ENCODE results near the gene COL4A5. TPM values are rescaled to one million over a fixed set of nuclear protein-coding genes. Genes with fewer than 3 reads are reported as not detected.
A peak's percentile ranks its signal among the peaks of the same experiment; 100 is the strongest.

Gene COL4A5
- total RNA-seq, 1 experiment from 2014 or later: 138 TPM

GRCh38 chrX:108699368-108699767 is 259.7 kb downstream of the COL4A5 start:
- Mint-ChIP-seq H3K27me3 (ENCODE audit: insufficient read depth, unreplicated experiment) (peaks cover 68% of the 10 kb centered on the region), H3K27ac (ENCODE audit: low read depth, unreplicated experiment) (no peak overlapping the region), H3K4me3 (ENCODE audit: unreplicated experiment) (no peak overlapping the region), H3K4me1 (ENCODE audit: insufficient read depth, unreplicated experiment) (no peaks in the 10 kb centered on the region), H3K36me3 (ENCODE audit: insufficient read depth, unreplicated experiment) (peaks cover 38% of the 10 kb centered on the region), H3K9me3 (ENCODE audit: unreplicated experiment) (no peaks in the 10 kb centered on the region)
- ChIA-PET POLR2A (interaction anchor here (0.6 to 2.8 kb wide), 5 partner anchors 25 to 685 kb away, joined by 3 to 12 read pairs (median 3); no protein-coding TSS in a partner anchor), CTCF (interaction anchor here (0.5 to 3.7 kb wide), 20 partner anchors 13 to 1192 kb away, joined by 3 to 47 read pairs (median 4); no protein-coding TSS in a partner anchor)
- BruUV-seq (replicated peaks): no TSS peak
- peak; percentile 53 for DNase-seq (ENCODE audit: unreplicated experiment)
- intact Hi-C loops (cut with micrococcal nuclease): loop anchor here (2.0 to 5.0 kb wide), 3 partner anchors 685 to 933 kb away; no protein-coding TSS in a partner anchor
- TF ChIP-seq, protein P1, sequence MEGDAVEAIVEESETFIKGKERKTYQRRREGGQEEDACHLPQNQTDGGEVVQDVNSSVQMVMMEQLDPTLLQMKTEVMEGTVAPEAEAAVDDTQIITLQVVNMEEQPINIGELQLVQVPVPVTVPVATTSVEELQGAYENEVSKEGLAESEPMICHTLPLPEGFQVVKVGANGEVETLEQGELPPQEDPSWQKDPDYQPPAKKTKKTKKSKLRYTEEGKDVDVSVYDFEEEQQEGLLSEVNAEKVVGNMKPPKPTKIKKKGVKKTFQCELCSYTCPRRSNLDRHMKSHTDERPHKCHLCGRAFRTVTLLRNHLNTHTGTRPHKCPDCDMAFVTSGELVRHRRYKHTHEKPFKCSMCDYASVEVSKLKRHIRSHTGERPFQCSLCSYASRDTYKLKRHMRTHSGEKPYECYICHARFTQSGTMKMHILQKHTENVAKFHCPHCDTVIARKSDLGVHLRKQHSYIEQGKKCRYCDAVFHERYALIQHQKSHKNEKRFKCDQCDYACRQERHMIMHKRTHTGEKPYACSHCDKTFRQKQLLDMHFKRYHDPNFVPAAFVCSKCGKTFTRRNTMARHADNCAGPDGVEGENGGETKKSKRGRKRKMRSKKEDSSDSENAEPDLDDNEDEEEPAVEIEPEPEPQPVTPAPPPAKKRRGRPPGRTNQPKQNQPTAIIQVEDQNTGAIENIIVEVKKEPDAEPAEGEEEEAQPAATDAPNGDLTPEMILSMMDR (IDR thresholded peaks at IDR 0.05; ENCODE audit: unreplicated experiment): peak; percentile 42

DNA sequence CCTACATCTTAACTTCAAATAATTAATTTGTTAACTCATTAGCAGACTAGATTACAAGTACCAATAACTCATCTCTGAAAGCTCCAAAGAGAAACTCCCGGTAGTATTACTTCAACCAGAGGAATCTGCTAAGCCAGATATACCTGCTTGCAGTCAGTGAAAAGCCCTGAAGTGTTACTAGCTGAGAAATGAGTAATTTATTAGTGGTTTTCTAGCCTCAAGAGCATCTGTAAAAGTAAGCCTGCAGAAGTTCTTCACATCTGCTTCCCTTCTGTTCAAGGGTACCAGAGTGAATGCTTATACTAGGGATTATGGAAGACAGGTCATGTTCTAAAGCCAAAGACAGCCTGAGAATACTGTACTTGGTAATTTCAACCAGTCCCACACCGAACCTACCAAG is 262.0 kb downstream of the COL4A5 start:
- ChIA-PET POLR2A (no interaction called here), CTCF (no interaction called here)
- peaks cover 70% of the 10 kb centered on the region for H3K27me3 Mint-ChIP-seq (ENCODE audit: insufficient read depth, unreplicated experiment)
- no peak for DNase-seq (ENCODE audit: unreplicated experiment)
- BruUV-seq (replicated peaks): no TSS peak
- H3K36me3 Mint-ChIP-seq (ENCODE audit: insufficient read depth, unreplicated experiment): peaks cover 31% of the 10 kb centered on the region
- no peak overlapping the region for H3K4me3 Mint-ChIP-seq (ENCODE audit: unreplicated experiment)
- TF ChIP-seq, protein P1 (IDR thresholded peaks at IDR 0.05; ENCODE audit: unreplicated experiment): no peak
- intact Hi-C loops (cut with micrococcal nuclease): no loop called here
- no peak overlapping the region for H3K27ac Mint-ChIP-seq (ENCODE audit: low read depth, unreplicated experiment)
- no peaks in the 10 kb centered on the region for H3K4me1 Mint-ChIP-seq (ENCODE audit: insufficient read depth, unreplicated experiment)
- no peaks in the 10 kb centered on the region for H3K9me3 Mint-ChIP-seq (ENCODE audit: unreplicated experiment)

DNA sequence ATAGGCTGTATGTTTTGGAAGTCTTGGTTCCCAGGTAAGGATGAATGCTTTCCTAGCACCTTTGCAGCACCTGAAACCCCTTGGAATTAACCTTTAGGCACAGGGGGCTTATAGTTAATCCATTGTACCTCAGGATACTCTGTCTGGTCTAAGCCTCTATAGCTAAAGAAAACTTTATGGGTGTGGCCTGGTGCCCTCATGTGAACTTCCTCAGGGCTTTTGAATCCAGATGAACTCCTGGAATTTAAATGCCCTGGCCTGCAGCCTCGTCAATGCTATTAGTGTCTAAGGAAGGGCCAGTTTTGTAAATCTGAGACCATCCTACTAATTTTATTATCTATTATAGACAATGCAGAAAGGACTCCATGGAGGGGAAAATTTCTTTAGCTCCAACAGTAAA is 262.9 kb downstream of the COL4A5 start:
- intact Hi-C loops (cut with micrococcal nuclease): no loop called here
- Mint-ChIP-seq H3K36me3 (ENCODE audit: insufficient read depth, unreplicated experiment) (peaks cover 26% of the 10 kb centered on the region), H3K27ac (ENCODE audit: low read depth, unreplicated experiment) (no peak overlapping the region), H3K4me1 (ENCODE audit: insufficient read depth, unreplicated experiment) (no peaks in the 10 kb centered on the region), H3K27me3 (ENCODE audit: insufficient read depth, unreplicated experiment) (peaks cover 78% of the 10 kb centered on the region), H3K4me3 (ENCODE audit: unreplicated experiment) (no peak overlapping the region), H3K9me3 (ENCODE audit: unreplicated experiment) (no peaks in the 10 kb centered on the region)
- ChIA-PET POLR2A (no interaction called here), CTCF (no interaction called here)
- DNase-seq (ENCODE audit: unreplicated experiment): no peak
- TSS peak; percentile 8 for BruUV-seq (replicated peaks)
- TF ChIP-seq, protein P1 (IDR thresholded peaks at IDR 0.05; ENCODE audit: unreplicated experiment): no peak

DNA sequence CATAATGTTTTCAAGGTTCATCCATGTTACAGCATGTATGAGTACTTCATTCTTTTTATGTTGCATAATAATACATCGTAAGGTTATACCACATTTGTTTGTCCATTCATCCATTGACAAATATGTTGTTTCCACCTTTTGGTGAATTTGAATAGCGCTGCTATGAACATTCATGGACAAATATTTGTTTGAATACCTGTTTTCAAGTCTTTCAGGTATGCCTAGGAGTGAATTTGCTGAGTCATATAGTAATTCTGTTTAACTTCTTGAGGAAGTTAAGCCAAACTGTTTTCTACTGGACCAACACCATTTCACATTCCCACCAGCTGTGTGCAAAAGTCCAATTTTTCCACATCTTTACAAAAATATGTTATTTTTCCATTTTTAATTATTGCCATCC is 265.2 kb downstream of the COL4A5 start:
- ChIA-PET POLR2A (no interaction called here), CTCF (no interaction called here)
- Mint-ChIP-seq H3K27me3 (ENCODE audit: insufficient read depth, unreplicated experiment) (peaks cover 80% of the 10 kb centered on the region), H3K4me1 (ENCODE audit: insufficient read depth, unreplicated experiment) (no peaks in the 10 kb centered on the region), H3K9me3 (ENCODE audit: unreplicated experiment) (no peaks in the 10 kb centered on the region), H3K4me3 (ENCODE audit: unreplicated experiment) (no peak overlapping the region), H3K27ac (ENCODE audit: low read depth, unreplicated experiment) (no peak overlapping the region), H3K36me3 (ENCODE audit: insufficient read depth, unreplicated experiment) (peaks cover 4% of the 10 kb centered on the region)
- DNase-seq (ENCODE audit: unreplicated experiment): no peak
- no TSS peak for BruUV-seq (replicated peaks)
- intact Hi-C loops (cut with micrococcal nuclease): no loop called here
- TF ChIP-seq, protein P1 (IDR thresholded peaks at IDR 0.05; ENCODE audit: unreplicated experiment): no peak

All from MCF 10A (cell line).